Femur (tissue), 1 donor: ENCODE results near the gene OR8B4.
"Not testable (repeated sequence)": the region's sequence is repeated elsewhere in the genome, so short reads cannot be mapped to it uniquely, and the experiment has no call there.

Source experiments
- DNase-seq: peaks from one replicate; pipeline ENCODE4 v3.0.0-alpha.2; 2017

Gene OR8B4

GRCh38 chr11:124424384-124424921 lies at the start of gene OR8B4:
TSS of gene OR8B4 (minus strand) at chr11:124424871. CDS start at chr11:124424871, 0 bp downstream.
- no peak for DNase-seq

GRCh38 chr11:124474079-124474478 lies 49.4 kb upstream of the OR8B4 start:
- no peak for DNase-seq

GRCh38 chr11:124473476-124473875 lies 48.8 kb upstream of the OR8B4 start:
- no peak for DNase-seq

GRCh38 chr11:124470561-124471227 lies 46.0 kb upstream of the OR8B4 start:
- DNase-seq, result peak; percentile 56

GRCh38 chr11:124467381-124467927 lies 42.8 kb upstream of the OR8B4 start:
- DNase-seq, result peak; percentile 27

- no peak for DNase-seq
Measured at GRCh38 chr11:124465368-124465767, 40.7 kb upstream of the OR8B4 start.

- DNase-seq, result no peak
Measured at GRCh38 chr11:124463990-124464389, 39.3 kb upstream of the OR8B4 start.

- peak; percentile 59 for DNase-seq
Measured at GRCh38 chr11:124463324-124463723, 38.7 kb upstream of the OR8B4 start.

- DNase-seq, result no peak
Measured at GRCh38 chr11:124460459-124460858, 35.8 kb upstream of the OR8B4 start.

- DNase-seq, result not testable (repeated sequence)
Measured at GRCh38 chr11:124459379-124459778, 34.7 kb upstream of the OR8B4 start.

GRCh38 chr11:124454552-124454951 lies 29.9 kb upstream of the OR8B4 start:
- DNase-seq, result no peak

- DNase-seq, result no peak
Measured at GRCh38 chr11:124446916-124447315, 22.2 kb upstream of the OR8B4 start.

GRCh38 chr11:124445646-124446150 lies 21.0 kb upstream of the OR8B4 start, which contains the start of gene OR8B8:
TSS of gene OR8B8 (minus strand) at chr11:124445696. CDS start at chr11:124441085, 4,611 bp downstream.
- no peak for DNase-seq

- no peak for DNase-seq
Measured at GRCh38 chr11:124442847-124443246, 18.2 kb upstream of the OR8B4 start.

- DNase-seq, result no peak
Measured at GRCh38 chr11:124442442-124442841, 17.8 kb upstream of the OR8B4 start.

GRCh38 chr11:124441519-124441918 lies 16.8 kb upstream of the OR8B4 start:
- DNase-seq, result no peak

- DNase-seq, result no peak
Measured at GRCh38 chr11:124441081-124441480, 16.4 kb upstream of the OR8B4 start.

GRCh38 chr11:124440608-124441007 lies 15.9 kb upstream of the OR8B4 start:
- no peak for DNase-seq

GRCh38 chr11:124434699-124435098 lies 10.0 kb upstream of the OR8B4 start:
- no peak for DNase-seq

- DNase-seq, result no peak
Measured at GRCh38 chr11:124429599-124429998, 4.9 kb upstream of the OR8B4 start.

- no peak for DNase-seq
Measured at GRCh38 chr11:124421043-124421442, 3.6 kb downstream of the OR8B4 start.

- DNase-seq, result no peak
Measured at GRCh38 chr11:124415356-124415923, 9.2 kb downstream of the OR8B4 start.

GRCh38 chr11:124409906-124410305 lies 14.8 kb downstream of the OR8B4 start:
- no peak for DNase-seq

GRCh38 chr11:124405581-124405980 lies 19.1 kb downstream of the OR8B4 start:
- no peak for DNase-seq
